Mucosa of stomach (tissue), 1 donor: ENCODE measurements around the gene SMOC1.

ENCODE experiments used
- H3K27me3 ChIP-seq: one replicate; pipeline ENCODE4 v1.7.0; 2013; ENCODE audit warnings: mild to moderate bottlenecking, low read length; ENCODE audit not compliant: control insufficient read depth, insufficient read depth
- H3K36me3 ChIP-seq: one replicate; pipeline ENCODE4 v1.7.0; 2013; ENCODE audit warnings: low read length; ENCODE audit not compliant: control insufficient read depth, insufficient read depth
- H3K4me1 ChIP-seq: one replicate; pipeline ENCODE4 v1.7.0; 2013; ENCODE audit warnings: mild to moderate bottlenecking, low read length; ENCODE audit not compliant: control insufficient read depth, insufficient read depth
- H3K4me3 ChIP-seq: one replicate; pipeline ENCODE4 v1.7.0; 2013; ENCODE audit warnings: low read length
- H3K9ac ChIP-seq: one replicate; pipeline ENCODE4 v1.7.0; 2013; ENCODE audit warnings: mild to moderate bottlenecking, low read length, moderate library complexity
- H3K9me3 ChIP-seq: one replicate; pipeline ENCODE4 v1.7.0; 2013; ENCODE audit warnings: mild to moderate bottlenecking, low read length, moderate library complexity; ENCODE audit not compliant: control insufficient read depth
- donor health status: Pancreatic carcinoma.

SMOC1 gene

GRCh38 chr14:69870613-69871012 is 8.6 kb upstream of the SMOC1 start:
- no peaks in the 10 kb centered on the region for H3K4me1 ChIP-seq
- no peak overlapping the region for H3K9ac ChIP-seq
- no peak overlapping the region for H3K4me3 ChIP-seq
- H3K36me3 ChIP-seq: no peaks in the 10 kb centered on the region
- no peaks in the 10 kb centered on the region for H3K27me3 ChIP-seq
- H3K9me3 ChIP-seq: no peaks in the 10 kb centered on the region

GRCh38 chr14:69873877-69874780 is 5.1 kb upstream of the SMOC1 start:
- Histone ChIP-seq H3K9me3 (no peaks in the 10 kb centered on the region), H3K4me1 (no peaks in the 10 kb centered on the region), H3K4me3 (no peak overlapping the region), H3K36me3 (no peaks in the 10 kb centered on the region), H3K27me3 (peaks cover 15% of the 10 kb centered on the region), H3K9ac (no peak overlapping the region)

- no peaks in the 10 kb centered on the region for H3K36me3 ChIP-seq
- H3K4me3 ChIP-seq: no peak overlapping the region
- H3K27me3 ChIP-seq: peaks cover 34% of the 10 kb centered on the region
- no peaks in the 10 kb centered on the region for H3K4me1 ChIP-seq
- H3K9ac ChIP-seq: no peak overlapping the region
- H3K9me3 ChIP-seq: no peaks in the 10 kb centered on the region
Measured at GRCh38 chr14:69876221-69876847, 2.9 kb upstream of the SMOC1 start.

- Histone ChIP-seq H3K4me3 (no peak overlapping the region), H3K36me3 (no peaks in the 10 kb centered on the region), H3K4me1 (no peaks in the 10 kb centered on the region), H3K9me3 (no peaks in the 10 kb centered on the region), H3K9ac (no peak overlapping the region), H3K27me3 (peaks cover 34% of the 10 kb centered on the region)
Measured at GRCh38 chr14:69876848-69877306, 2.3 kb upstream of the SMOC1 start.

- Histone ChIP-seq H3K27me3 (peaks cover 40% of the 10 kb centered on the region), H3K9ac (no peak overlapping the region), H3K9me3 (no peaks in the 10 kb centered on the region), H3K36me3 (no peaks in the 10 kb centered on the region), H3K4me3 (no peak overlapping the region), H3K4me1 (no peaks in the 10 kb centered on the region)
Measured at GRCh38 chr14:69877492-69877891, 1.7 kb upstream of the SMOC1 start.

DNA sequence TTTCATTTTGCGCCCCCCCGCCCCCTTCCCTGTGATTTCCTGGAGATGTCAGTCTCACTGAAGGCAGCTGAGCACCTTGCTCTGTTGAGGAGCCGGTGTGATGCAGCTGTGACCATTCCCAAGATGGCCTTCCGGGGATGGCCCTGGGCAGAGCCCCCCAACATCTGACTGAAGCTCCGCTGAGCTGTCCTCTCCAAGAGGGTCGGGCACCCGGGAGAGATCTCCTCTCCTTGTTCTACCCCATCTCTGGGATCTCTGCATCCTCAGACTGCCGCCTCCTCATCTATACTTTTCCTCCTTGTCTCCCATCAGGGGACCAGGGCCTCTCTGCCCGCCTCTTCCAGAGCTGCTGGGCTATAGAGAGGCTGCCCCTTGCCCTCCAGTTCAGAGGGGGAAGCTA is 965 bp upstream of the SMOC1 start:
- Histone ChIP-seq H3K36me3 (no peaks in the 10 kb centered on the region), H3K4me3 (no peak overlapping the region), H3K4me1 (no peaks in the 10 kb centered on the region), H3K9me3 (no peaks in the 10 kb centered on the region), H3K27me3 (peaks cover 44% of the 10 kb centered on the region), H3K9ac (no peak overlapping the region)

DNA sequence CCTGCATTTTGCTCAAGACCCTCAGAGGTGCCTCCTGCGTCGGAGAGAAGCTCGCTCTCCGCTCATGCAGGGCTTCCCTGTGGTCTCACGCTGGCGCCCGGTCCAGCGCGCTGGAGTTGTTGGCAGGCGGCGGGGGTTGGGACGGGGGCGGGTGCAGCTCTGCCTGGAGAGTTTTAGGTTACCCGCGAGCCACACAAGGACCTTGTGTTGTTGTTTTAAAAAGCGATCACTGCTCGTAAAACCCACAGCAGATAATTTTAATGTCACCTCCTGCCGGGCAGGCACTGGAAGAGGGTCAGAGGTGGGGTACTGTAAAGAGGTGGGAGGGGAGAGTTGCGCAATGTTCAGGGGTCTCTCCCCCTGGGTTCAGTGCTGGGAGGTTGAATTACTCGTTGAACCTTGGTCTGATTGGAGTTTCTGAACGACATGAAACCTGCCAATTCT is 850 bp downstream of the SMOC1 start:
- peaks cover 44% of the 10 kb centered on the region for H3K27me3 ChIP-seq
- H3K4me3 ChIP-seq: no peak overlapping the region
- no peak overlapping the region for H3K9ac ChIP-seq

GRCh38 chr14:69880893-69881292 is 1.7 kb downstream of the SMOC1 start:
- Histone ChIP-seq H3K4me1 (no peaks in the 10 kb centered on the region), H3K36me3 (no peaks in the 10 kb centered on the region), H3K4me3 (no peak overlapping the region), H3K9me3 (no peaks in the 10 kb centered on the region), H3K27me3 (peaks cover 44% of the 10 kb centered on the region), H3K9ac (no peak overlapping the region)

More for the DNA sequence above, 850 bp downstream of the SMOC1 start:
- H3K9me3 ChIP-seq: no peaks in the 10 kb centered on the region
- H3K36me3 ChIP-seq: no peaks in the 10 kb centered on the region
- no peaks in the 10 kb centered on the region for H3K4me1 ChIP-seq

GRCh38 chr14:69882116-69882864 is 3.1 kb downstream of the SMOC1 start:
- H3K27me3 ChIP-seq: peaks cover 44% of the 10 kb centered on the region
- no peaks in the 10 kb centered on the region for H3K9me3 ChIP-seq
- no peak overlapping the region for H3K4me3 ChIP-seq
- H3K36me3 ChIP-seq: no peaks in the 10 kb centered on the region
- no peaks in the 10 kb centered on the region for H3K4me1 ChIP-seq
- H3K9ac ChIP-seq: no peak overlapping the region

DNA sequence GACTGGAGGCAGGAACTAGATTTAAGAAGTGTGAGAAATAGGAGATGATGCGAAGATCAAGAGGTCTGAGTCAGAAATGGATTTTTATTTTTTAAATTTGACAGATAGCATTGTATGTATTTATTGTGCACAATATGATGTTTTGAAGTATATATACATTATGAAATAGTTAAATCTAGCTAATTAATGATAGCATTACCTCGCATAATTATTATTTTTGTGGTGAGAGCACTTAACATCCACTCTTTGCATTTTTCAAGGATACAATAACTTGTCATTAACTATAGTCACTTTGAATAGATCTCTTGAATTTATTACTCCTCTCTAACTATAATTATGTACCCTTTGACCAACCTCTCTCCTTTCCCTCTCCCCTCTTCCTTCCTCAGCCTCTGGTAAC is 3.7 kb downstream of the SMOC1 start:
- Histone ChIP-seq H3K36me3 (no peaks in the 10 kb centered on the region), H3K27me3 (peaks cover 42% of the 10 kb centered on the region), H3K4me1 (no peaks in the 10 kb centered on the region), H3K9ac (no peak overlapping the region), H3K9me3 (no peaks in the 10 kb centered on the region), H3K4me3 (no peak overlapping the region)

DNA sequence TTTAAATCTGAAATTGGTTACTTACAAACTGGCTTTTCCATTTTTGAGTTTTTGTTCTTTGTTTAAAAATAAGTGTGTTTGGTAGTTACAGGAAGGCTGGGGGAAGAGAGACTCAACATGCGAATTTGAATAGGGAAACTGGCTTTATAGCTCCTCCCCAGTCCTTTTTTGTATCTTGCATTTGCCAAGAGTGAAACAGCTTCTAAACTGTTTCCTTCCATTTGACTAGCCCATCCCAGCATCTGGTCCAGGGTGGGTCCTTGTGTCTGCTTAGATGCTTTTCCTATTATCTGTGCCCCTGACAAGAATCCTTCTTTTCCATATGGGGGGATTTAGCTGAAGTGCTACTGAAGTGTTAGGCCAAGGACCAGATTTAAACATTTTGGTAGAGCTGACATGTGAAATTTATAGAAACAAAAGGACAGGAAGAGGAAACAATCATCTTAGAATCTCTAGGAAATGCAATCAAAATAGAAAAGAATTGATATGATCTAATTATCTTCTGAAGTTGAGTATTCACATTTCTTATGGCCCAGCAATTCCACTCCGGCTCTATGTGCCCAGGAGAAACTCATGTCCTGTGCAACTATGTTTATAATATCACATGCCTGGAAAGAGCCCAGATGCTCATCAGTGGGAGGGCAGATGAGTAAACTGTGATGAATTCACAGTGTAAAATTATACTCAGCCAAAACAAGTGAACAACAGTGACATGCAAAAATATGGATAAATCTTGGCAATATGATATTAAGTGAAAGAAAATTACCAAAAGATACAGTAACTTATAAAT is 7.4 kb downstream of the SMOC1 start:
- Histone ChIP-seq H3K27me3 (peaks cover 11% of the 10 kb centered on the region), H3K9me3 (no peaks in the 10 kb centered on the region), H3K4me3 (no peak overlapping the region), H3K36me3 (no peaks in the 10 kb centered on the region), H3K9ac (no peak overlapping the region), H3K4me1 (no peaks in the 10 kb centered on the region)
